Heart right ventricle (tissue), 16 donors: Measurements from ENCODE around the gene APOLD1. TPM values are rescaled to one million over a fixed set of nuclear protein-coding genes. Genes with fewer than 3 reads are reported as not detected.

Source experiments
- ATAC-seq, 8 donors: fragments of 200-7000 bp; cut with Tn5 transposase; one replicate each; pipeline ENCODE4 v1.9.1; 2020; ENCODE audit warnings: mild to moderate bottlenecking in 8 of 8, moderate library complexity in 8 of 8, moderate number of reproducible peaks in 1 of 8
- DNase-seq, 2 donors: peaks; one replicate each; pipeline ENCODE4 v3.0.0-alpha.2; 2020
- H3K27ac ChIP-seq, 10 donors: fragments of 200-600 bp; sonication (generic) in 2 of 10; one replicate each; pipeline versions ENCODE4 v1.5.0 to v1.8.0; 2020 to 2022; ENCODE audit warnings: mild to moderate bottlenecking in 3 of 10
- H3K27me3 ChIP-seq, 7 donors: fragments of 200-600 bp; one replicate each; pipeline ENCODE4 v1.8.0; 2021 to 2022; ENCODE audit warnings: mild to moderate bottlenecking in 2 of 7
- H3K36me3 ChIP-seq, 9 donors: fragments of 200-600 bp; sonication (generic) in 1 of 9; one replicate each; pipeline versions ENCODE4 v1.5.0 to v1.8.0; 2020 to 2022; ENCODE audit warnings: mild to moderate bottlenecking in 2 of 9
- H3K4me1 ChIP-seq, 9 donors: fragments of 200-600 bp; sonication (generic) in 1 of 9; one replicate each; pipeline versions ENCODE4 v1.5.0 to v1.8.0; 2020 to 2022; ENCODE audit warnings: mild to moderate bottlenecking in 4 of 9
- H3K4me3 ChIP-seq, 10 donors: fragments of 200-600 bp; sonication (generic) in 2 of 10; one replicate each; pipeline versions ENCODE4 v1.5.0 to v1.8.0; 2020 to 2022; ENCODE audit warnings: mild to moderate bottlenecking in 7 of 10, moderate library complexity in 2 of 10
- H3K9me3 ChIP-seq, 11 donors: fragments of 200-600 bp in 10 of 11; sonication (generic) in 2 of 11; one replicate each; pipeline versions ENCODE4 v1.5.0 to v1.8.0; 2013 to 2022; ENCODE audit warnings: mild to moderate bottlenecking in 2 of 11, control low read depth in 1 of 11, moderate library complexity in 1 of 11
- WGBS, 2 donors: extraction: QIAGEN DNeasy Blood & Tissue Kit; methylation state at CpG; one replicate each; pipeline ENCODE4 v1.1.7; 2013; ENCODE audit warnings: inconsistent platforms in 1 of 2; 5-methylcytosine and 5-hydroxymethylcytosine counted together
- intact Hi-C, 10 donors: fragments of 100-400 bp; cut with DNase I; formaldehyde crosslinking; loops; one replicate each; pipeline versions ENCODE4 v1.11.1 to v1.14.2; 2022
- polyA plus RNA-seq, 2 donors: library from polyadenylated mRNA; stranded (reverse); fragments of 200-250 nt; gene quantifications; one replicate each; pipeline ENCODE4 v1.2.3, GENCODE V29; 2013
- total RNA-seq, 10 donors: library from RNA; stranded (reverse); fragmentation: NEBNext Ultra II Directional in 3 of 10; extraction: Animal tissue kit (Norgen Biotek cat#: 25700) in 3 of 10; gene quantifications; one replicate each; pipeline versions ENCODE4 v1.2.1 to v1.2.4, GENCODE V29; 2021 to 2023
- TF ChIP-seq, protein P1 (sequence below), 9 donors: fragments of 200-600 bp; sonication (generic) in 2 of 9; IDR thresholded peaks; one replicate each; pipeline versions ENCODE4 v1.5.0 to v1.8.0; 2021 to 2022; ENCODE audit warnings: antibody characterized with exemption in 9 of 9, mild to moderate bottlenecking in 5 of 9, moderate library complexity in 1 of 9
- donor health status: Arrhythmogenic right ventricular cardiomyopathy.
- donor health status: ischemic (EF 13 %, LVEDD 7.1; RV severe dilation, severe dysfunction).
- donor health status: healthy with polysubstance abuse.
- donor health status: DM: no; HTN: yes; CAD: no.
- donor health status: DM: no; HTN: no; CAD: no.
- donor health status: ischemic (EF 25% LVEDD 6.9; RV normal size, moderate dysfunction).
- donor health status: ischemic (EF 25% LVEDD 5.7; RV mildly dilated, moderate dysfunction).
- donor health status: healthy.
- donor health status: DM: yes; HTN: yes; CAD: no.
- donor health status: Ischemic cardiomyopathy.
- donor health status: ischemic (EF 35%, LVEDD 5.7; RV mildly dilated, moderate dysfunction).
- donor health status: nonischemic (EF 11% LVEDD 7.7; RV severe dilation, severe dysfunction).
- donor health status: DM: yes; HTN: yes; CAD: no.
- donor health status: PGD.
- donor health status: ischemic (EF 29% LVEDD 5.4; RV normal size, mild dysfunction).
- donor health status: nonischemic (EF 23%, LVEDD 6.1; RV moderate dilation, normal function).

Gene APOLD1
- total and polyA plus RNA-seq, 12 donors, result 11.1 to 98.8 (median 20.6) TPM

DNA sequence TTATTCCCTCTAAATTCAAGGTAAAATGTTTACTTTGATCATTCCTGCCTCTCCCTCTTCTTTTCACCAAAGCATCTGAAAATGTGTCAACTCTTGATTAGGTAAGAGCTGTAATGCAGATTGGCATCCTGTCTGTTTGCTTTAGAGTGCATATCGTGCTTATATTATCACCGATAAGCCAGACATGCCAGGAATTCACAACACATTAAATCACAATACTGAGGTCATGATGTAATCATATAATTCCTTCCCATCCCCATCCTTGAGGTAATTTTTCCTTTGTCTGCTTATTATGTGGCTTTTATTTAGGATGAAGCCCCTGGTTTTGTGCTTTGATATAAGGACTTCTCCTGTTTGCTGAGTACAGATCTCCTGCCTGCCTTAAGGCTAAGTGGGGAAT lies 37.8 kb downstream of the APOLD1 start:
- H3K36me3 ChIP-seq, result peaks cover 0 to 88% (median 70%) of the 10 kb centered on the region in 9 donors
- H3K9me3 ChIP-seq, result no peaks in the 10 kb centered on the region
- H3K27me3 ChIP-seq, result no peaks in the 10 kb centered on the region
- TF ChIP-seq, protein P1, sequence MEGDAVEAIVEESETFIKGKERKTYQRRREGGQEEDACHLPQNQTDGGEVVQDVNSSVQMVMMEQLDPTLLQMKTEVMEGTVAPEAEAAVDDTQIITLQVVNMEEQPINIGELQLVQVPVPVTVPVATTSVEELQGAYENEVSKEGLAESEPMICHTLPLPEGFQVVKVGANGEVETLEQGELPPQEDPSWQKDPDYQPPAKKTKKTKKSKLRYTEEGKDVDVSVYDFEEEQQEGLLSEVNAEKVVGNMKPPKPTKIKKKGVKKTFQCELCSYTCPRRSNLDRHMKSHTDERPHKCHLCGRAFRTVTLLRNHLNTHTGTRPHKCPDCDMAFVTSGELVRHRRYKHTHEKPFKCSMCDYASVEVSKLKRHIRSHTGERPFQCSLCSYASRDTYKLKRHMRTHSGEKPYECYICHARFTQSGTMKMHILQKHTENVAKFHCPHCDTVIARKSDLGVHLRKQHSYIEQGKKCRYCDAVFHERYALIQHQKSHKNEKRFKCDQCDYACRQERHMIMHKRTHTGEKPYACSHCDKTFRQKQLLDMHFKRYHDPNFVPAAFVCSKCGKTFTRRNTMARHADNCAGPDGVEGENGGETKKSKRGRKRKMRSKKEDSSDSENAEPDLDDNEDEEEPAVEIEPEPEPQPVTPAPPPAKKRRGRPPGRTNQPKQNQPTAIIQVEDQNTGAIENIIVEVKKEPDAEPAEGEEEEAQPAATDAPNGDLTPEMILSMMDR (IDR thresholded peaks at IDR 0.05), result no peak
- H3K27ac ChIP-seq, result no peak overlapping the region
- intact Hi-C loops, result loop anchor here in 2 of 10 donors (10.0 kb wide), 1 partner anchor 162 kb away; no protein-coding TSS in a partner anchor
- H3K4me1 ChIP-seq, result peaks cover 0 to 23% (median 15%) of the 10 kb centered on the region in 9 donors
- ATAC-seq (no peak), DNase-seq (no peak)
- 25 to 32% methylated on average over 2 of the region's 2 CpGs for WGBS, 2 donors
- H3K4me3 ChIP-seq, result no peak overlapping the region

DNA sequence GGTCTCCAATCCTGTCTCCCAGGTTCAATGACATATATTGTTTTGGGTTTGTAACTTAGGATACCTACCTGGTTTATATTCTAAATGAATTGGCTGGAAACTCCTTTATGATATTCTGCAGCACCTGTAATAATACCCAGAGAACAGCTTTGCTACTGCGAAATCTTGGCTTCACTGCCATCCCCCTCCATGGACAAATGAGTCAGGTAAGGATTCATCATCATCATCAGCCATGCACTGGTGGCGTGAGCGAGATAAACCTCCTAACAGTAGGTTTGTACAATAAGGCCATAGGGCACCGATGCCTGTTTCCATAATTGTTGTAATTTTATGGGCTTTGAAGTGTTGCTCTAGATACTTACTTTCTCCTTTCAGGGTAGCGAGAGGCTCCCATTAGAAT lies 38.4 kb downstream of the APOLD1 start:
- DNase-seq (no peak), ATAC-seq (no peak)
- Histone ChIP-seq H3K36me3 (peaks cover 0 to 88% (median 74%) of the 10 kb centered on the region in 9 donors), H3K27ac (no peak overlapping the region), H3K4me3 (no peak overlapping the region), H3K27me3 (no peaks in the 10 kb centered on the region), H3K9me3 (no peaks in the 10 kb centered on the region), H3K4me1 (peaks cover 0 to 18% (median 15%) of the 10 kb centered on the region in 9 donors)
- intact Hi-C loops, result loop anchor here in 2 of 10 donors (10.0 kb wide), 1 partner anchor 161 kb away; no protein-coding TSS in a partner anchor
- TF ChIP-seq, protein P1 (IDR thresholded peaks at IDR 0.05), result no peak
- WGBS, 2 donors, result 98% methylated on average over 5 of the region's 5 CpGs

DNA sequence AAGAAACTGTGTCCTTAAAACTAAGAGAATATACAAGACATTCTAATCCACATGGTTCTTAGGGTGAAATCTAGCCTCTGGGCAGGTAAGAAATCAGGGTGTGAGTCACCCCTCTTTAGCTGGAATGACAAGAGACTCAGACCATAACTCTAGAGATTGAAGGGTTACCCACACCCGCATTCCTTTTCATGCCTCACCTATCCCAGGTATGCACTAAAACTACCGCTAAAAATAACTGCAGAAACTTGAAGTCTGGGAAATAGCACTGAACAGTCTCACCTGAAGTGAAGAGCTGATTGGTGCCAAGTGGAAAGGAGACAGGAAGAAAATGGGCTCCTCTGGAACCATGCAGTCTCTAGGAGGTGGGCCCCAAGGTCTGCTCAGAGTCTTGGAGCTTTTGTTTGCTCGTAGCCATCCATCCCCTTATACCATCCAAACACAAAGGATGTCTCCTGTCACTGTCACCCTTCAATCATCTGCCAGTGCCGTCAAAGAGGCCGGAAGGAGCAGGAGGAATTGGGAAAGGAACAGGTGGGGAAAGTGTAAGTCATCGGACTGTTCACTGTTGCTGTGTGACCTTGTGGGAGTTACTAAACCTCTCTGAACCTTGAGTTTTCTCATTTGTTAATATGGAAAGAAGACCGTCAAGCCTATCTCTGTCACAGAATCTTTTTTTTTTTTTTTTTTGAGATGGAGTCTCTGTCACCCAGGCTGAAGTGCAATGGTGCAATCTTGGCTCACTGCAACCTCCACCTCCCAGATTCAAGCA lies 50.1 kb downstream of the APOLD1 start:
- no peaks in the 10 kb centered on the region for H3K27me3 ChIP-seq
- H3K9me3 ChIP-seq, result no peaks in the 10 kb centered on the region
- ATAC-seq (no peak), DNase-seq (no peak)
- intact Hi-C loops, result loop anchor here in 7 of 10 donors (2.0 to 10.0 kb wide), 5 partner anchors 69 to 152 kb away; no protein-coding TSS in a partner anchor
- no peak overlapping the region for H3K4me3 ChIP-seq
- 88 to 96% methylated on average over 7 of the region's 7 CpGs for WGBS, 2 donors
- peaks cover 0 to 7% (median 0%) of the 10 kb centered on the region in 9 donors for H3K4me1 ChIP-seq
- TF ChIP-seq, protein P1 (IDR thresholded peaks at IDR 0.05), result no peak
- H3K27ac ChIP-seq, result no peak overlapping the region
- peaks cover 0 to 52% (median 26%) of the 10 kb centered on the region in 9 donors for H3K36me3 ChIP-seq

DNA sequence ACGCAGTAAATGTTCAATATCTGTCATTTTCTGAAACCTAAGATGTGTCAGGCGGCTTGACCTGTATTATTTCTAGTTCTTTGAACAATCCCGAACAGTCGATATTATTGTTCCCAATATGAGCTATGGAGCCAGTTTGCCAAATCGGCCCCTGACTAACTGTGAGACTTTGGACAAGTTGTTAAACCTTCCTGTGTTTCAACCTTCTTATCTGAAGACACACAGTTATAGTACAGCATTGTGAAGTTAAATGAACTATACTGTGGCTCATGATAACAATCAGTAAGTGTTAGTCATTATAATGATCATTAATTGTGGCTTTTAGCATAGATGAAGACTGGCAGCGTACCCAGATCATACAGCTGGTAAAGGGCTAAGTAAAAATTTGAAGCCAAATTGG lies 51.1 kb downstream of the APOLD1 start:
- DNase-seq (no peak), ATAC-seq (no peak)
- intact Hi-C loops, result loop anchor here in 7 of 10 donors (2.0 to 10.0 kb wide), 5 partner anchors 68 to 151 kb away; no protein-coding TSS in a partner anchor
- Histone ChIP-seq H3K4me3 (no peak overlapping the region), H3K9me3 (no peaks in the 10 kb centered on the region), H3K27ac (no peak overlapping the region), H3K36me3 (peaks cover 0 to 43% (median 18%) of the 10 kb centered on the region in 9 donors), H3K27me3 (no peaks in the 10 kb centered on the region), H3K4me1 (peaks cover 0 to 7% (median 0%) of the 10 kb centered on the region in 9 donors)
- TF ChIP-seq, protein P1 (IDR thresholded peaks at IDR 0.05), result no peak
- 85 to 90% methylated on average over 6 of the region's 6 CpGs for WGBS, 2 donors
